HepG2 (cell line): ENCODE data around the gene EMC8.

ENCODE experiments used
- GLI4 ChIP-seq: sonication (generic); formaldehyde crosslinking; IDR thresholded peaks from 2 replicates; pipeline ENCODE4 v1.5.1; 2020; ENCODE audit warnings: missing genetic modification reagents, mild to moderate bottlenecking, moderate library complexity, borderline replicate concordance
- NCOA5 ChIP-seq: sonication (generic); formaldehyde crosslinking; IDR thresholded peaks from 2 replicates; pipeline ENCODE4 v1.4.0; 2020; ENCODE audit warnings: missing genetic modification reagents
- PHF8 ChIP-seq: sonication (generic); formaldehyde crosslinking; IDR thresholded peaks from 2 replicates; pipeline ENCODE4 v1.5.0; 2020; ENCODE audit warnings: missing genetic modification reagents
- TAF1 ChIP-seq: sonication (generic); formaldehyde crosslinking; IDR thresholded peaks from 2 replicates; pipeline ENCODE4 v1.4.0; 2020; ENCODE audit warnings: missing genetic modification reagents
- TF ChIP-seq, protein P1 (sequence below): sonication (generic); formaldehyde crosslinking; IDR thresholded peaks from 2 replicates; pipeline ENCODE4 v1.4.0; 2020; ENCODE audit warnings: missing genetic modification reagents

DNA sequence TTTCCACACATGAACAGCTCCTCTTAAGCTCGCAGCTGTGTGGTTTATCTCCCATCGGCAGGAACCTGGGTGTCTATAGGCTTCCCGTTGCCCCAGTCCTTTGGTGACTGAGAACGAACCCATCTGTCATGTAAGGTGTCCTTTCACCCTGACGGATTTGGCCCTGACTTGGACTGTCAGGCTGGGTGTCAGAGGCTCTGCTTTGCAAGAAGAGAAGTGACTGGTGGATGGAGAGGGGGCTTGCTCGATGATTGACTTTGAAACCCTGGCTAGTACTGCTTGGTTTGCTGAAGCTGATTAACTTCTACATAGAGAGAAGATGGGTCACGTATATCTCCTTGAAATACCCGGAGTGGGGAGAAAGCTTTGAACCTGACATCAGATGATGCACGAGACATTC lies 43.1 kb upstream of the EMC8 start:
- TF ChIP-seq, protein P1, sequence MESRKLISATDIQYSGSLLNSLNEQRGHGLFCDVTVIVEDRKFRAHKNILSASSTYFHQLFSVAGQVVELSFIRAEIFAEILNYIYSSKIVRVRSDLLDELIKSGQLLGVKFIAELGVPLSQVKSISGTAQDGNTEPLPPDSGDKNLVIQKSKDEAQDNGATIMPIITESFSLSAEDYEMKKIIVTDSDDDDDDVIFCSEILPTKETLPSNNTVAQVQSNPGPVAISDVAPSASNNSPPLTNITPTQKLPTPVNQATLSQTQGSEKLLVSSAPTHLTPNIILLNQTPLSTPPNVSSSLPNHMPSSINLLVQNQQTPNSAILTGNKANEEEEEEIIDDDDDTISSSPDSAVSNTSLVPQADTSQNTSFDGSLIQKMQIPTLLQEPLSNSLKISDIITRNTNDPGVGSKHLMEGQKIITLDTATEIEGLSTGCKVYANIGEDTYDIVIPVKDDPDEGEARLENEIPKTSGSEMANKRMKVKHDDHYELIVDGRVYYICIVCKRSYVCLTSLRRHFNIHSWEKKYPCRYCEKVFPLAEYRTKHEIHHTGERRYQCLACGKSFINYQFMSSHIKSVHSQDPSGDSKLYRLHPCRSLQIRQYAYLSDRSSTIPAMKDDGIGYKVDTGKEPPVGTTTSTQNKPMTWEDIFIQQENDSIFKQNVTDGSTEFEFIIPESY (CRISPR knock-in tag) = no peak
- TF ChIP-seq PHF8 (no peak), TAF1 (CRISPR knock-in tag) (no peak), NCOA5 (CRISPR knock-in tag) (no peak), GLI4 (CRISPR knock-in tag) (no peak)
